CD14-positive monocyte (primary cell): Measurements from ENCODE around the gene DYNLT4. TPM values are rescaled to one million over a fixed set of nuclear protein-coding genes. Genes with fewer than 3 reads are reported as not detected.

Source experiments
- DNase-seq, 3 donors: peaks; one replicate each; pipeline ENCODE4 v3.0.0-alpha.2; 2011 to 2022
- H2AFZ ChIP-seq: 2 replicates; pipeline ENCODE4 v1.6.0; 2012; ENCODE audit warnings: mild to moderate bottlenecking, low read depth, low read length, inconsistent platforms; ENCODE audit not compliant: insufficient read depth, poor library complexity, severe bottlenecking
- H3K27ac ChIP-seq, 2 donors: 1 replicate in 1 of 2; 2 replicates in 1 of 2; pipeline ENCODE4 v1.5.1; 2012 to 2013; ENCODE audit warnings: low read length in 2 of 2, control low read depth in 1 of 2, inconsistent platforms in 1 of 2, low read depth in 1 of 2, mild to moderate bottlenecking in 1 of 2
- H3K27me3 ChIP-seq, 2 donors: one replicate each; pipeline versions ENCODE4 v1.6.0 to v1.6.1; 2011 to 2013; ENCODE audit warnings: low read length in 2 of 2; ENCODE audit not compliant: control insufficient read depth in 2 of 2, insufficient read depth in 2 of 2
- H3K36me3 ChIP-seq, 2 donors: replicated peaks in 1 of 2; 1 replicate in 1 of 2; 2 replicates in 1 of 2; pipeline versions ENCODE4 v1.5.1 to v1.6.1; 2012 to 2013; ENCODE audit warnings: low read length in 2 of 2, control low read depth in 1 of 2, inconsistent platforms in 1 of 2, mild to moderate bottlenecking in 1 of 2; ENCODE audit not compliant: insufficient read depth in 2 of 2, control insufficient read depth in 1 of 2
- H3K4me1 ChIP-seq, 2 donors: 1 replicate in 1 of 2; 2 replicates in 1 of 2; pipeline versions ENCODE4 v1.5.1 to v1.6.1; 2012 to 2013; ENCODE audit warnings: low read length in 2 of 2, control low read depth in 1 of 2, inconsistent platforms in 1 of 2, mild to moderate bottlenecking in 1 of 2, moderate library complexity in 1 of 2; ENCODE audit not compliant: insufficient read depth in 2 of 2, control insufficient read depth in 1 of 2
- H3K4me2 ChIP-seq: replicated peaks from 2 replicates; pipeline ENCODE3; 2012; ENCODE audit warnings: low read length, moderate library complexity, mild to moderate bottlenecking; ENCODE audit not compliant: poor library complexity, severe bottlenecking; ENCODE audit errors: extremely low read depth
- H3K4me3 ChIP-seq, 3 experiments: fragments of 200-600 bp in 1 of 3; sonication (generic) in 1 of 3; replicated peaks in 1 of 3; 1 replicate in 2 of 3; 2 replicates in 1 of 3; pipeline ENCODE4 v1.5.1; 2011 to 2013; ENCODE audit warnings: low read length in 3 of 3, mild to moderate bottlenecking in 3 of 3, control low read depth in 2 of 3, low read depth in 2 of 3, inconsistent platforms in 1 of 3, moderate library complexity in 1 of 3
- H3K79me2 ChIP-seq: 2 replicates; pipeline ENCODE4 v1.6.0; 2012; ENCODE audit warnings: mild to moderate bottlenecking, control low read depth, inconsistent platforms, low read length, moderate library complexity; ENCODE audit not compliant: insufficient read depth
- H3K9ac ChIP-seq: 2 replicates; pipeline ENCODE4 v1.6.0; 2017; ENCODE audit warnings: low read length, mild to moderate bottlenecking; ENCODE audit not compliant: insufficient read depth, poor library complexity, severe bottlenecking
- H3K9me3 ChIP-seq, 2 donors: replicated peaks in 1 of 2; 1 replicate in 1 of 2; 2 replicates in 1 of 2; pipeline versions ENCODE4 v1.5.1 to v1.6.1; 2012 to 2013; ENCODE audit warnings: low read length in 2 of 2, control low read depth in 1 of 2; ENCODE audit not compliant: control insufficient read depth in 1 of 2, insufficient read depth in 1 of 2
- H4K20me1 ChIP-seq: 2 replicates; pipeline ENCODE4 v1.6.0; 2012; ENCODE audit warnings: mild to moderate bottlenecking, low read length, control low read depth, moderate library complexity; ENCODE audit not compliant: insufficient read depth
- H3K27ac Mint-ChIP-seq, 7 donors: one replicate each; pipeline ENCODE4 v1.8.0; 2020; ENCODE audit warnings: mild to moderate bottlenecking in 7 of 7, mixed read lengths in 7 of 7, moderate library complexity in 6 of 7, inconsistent platforms in 2 of 7
- H3K27me3 Mint-ChIP-seq, 3 donors: one replicate each; pipeline ENCODE4 v1.8.0; 2021 to 2022; ENCODE audit warnings: low read depth in 3 of 3, mild to moderate bottlenecking in 3 of 3, mixed read lengths in 3 of 3, moderate library complexity in 3 of 3, inconsistent platforms in 1 of 3
- H3K36me3 Mint-ChIP-seq, 2 donors: one replicate each; pipeline ENCODE4 v1.8.0; 2020; ENCODE audit warnings: mixed read lengths in 2 of 2, inconsistent platforms in 1 of 2, mild to moderate bottlenecking in 1 of 2
- H3K4me1 Mint-ChIP-seq: one replicate; pipeline ENCODE4 v1.8.0; 2020; ENCODE audit warnings: mild to moderate bottlenecking, mixed read lengths
- H3K4me3 Mint-ChIP-seq, 2 donors: one replicate each; pipeline ENCODE4 v1.8.0; 2020; ENCODE audit warnings: mild to moderate bottlenecking in 2 of 2, mixed read lengths in 2 of 2, moderate library complexity in 1 of 2
- H3K9me3 Mint-ChIP-seq, 7 donors: one replicate each; pipeline ENCODE4 v1.8.0; 2020 to 2022; ENCODE audit warnings: mixed read lengths in 7 of 7, mild to moderate bottlenecking in 6 of 7, moderate library complexity in 6 of 7, inconsistent platforms in 2 of 7
- WGBS: methylation state at CpG from one replicate; pipeline ENCODE4 v1.1.5; 2013; ENCODE audit warnings: missing lambda C conversion rate; ENCODE audit not compliant: insufficient coverage; 5-methylcytosine and 5-hydroxymethylcytosine counted together
- intact Hi-C, 2 donors: fragments of 100-400 bp; cut with micrococcal nuclease; formaldehyde crosslinking; loops; one replicate each; pipeline versions ENCODE4 v1.15.0 to v1.15.1; 2023
- polyA plus RNA-seq, 3 donors: library from polyadenylated mRNA; depleted of rRNA in 1 of 3; unstranded in 2 of 3; stranded (reverse) in 1 of 3; fragments of 300-500 nt in 2 of 3; fragments of >200 nt in 1 of 3; fragmentation: Illumina TruSeq in 2 of 3; gene quantifications; 1 replicate in 2 of 3; 2 replicates in 1 of 3; pipeline ENCODE4 v1.2.3, GENCODE V29; 2012 to 2021
- TF ChIP-seq, protein P1 (sequence below): fragments of 200-600 bp; IDR thresholded peaks from one replicate; pipeline ENCODE4 v1.8.0; 2022; ENCODE audit warnings: antibody characterized with exemption, mild to moderate bottlenecking

Gene DYNLT4
- polyA plus RNA-seq, 3 donors: 0.91 to 2.8 (median 2.2) TPM

DNA sequence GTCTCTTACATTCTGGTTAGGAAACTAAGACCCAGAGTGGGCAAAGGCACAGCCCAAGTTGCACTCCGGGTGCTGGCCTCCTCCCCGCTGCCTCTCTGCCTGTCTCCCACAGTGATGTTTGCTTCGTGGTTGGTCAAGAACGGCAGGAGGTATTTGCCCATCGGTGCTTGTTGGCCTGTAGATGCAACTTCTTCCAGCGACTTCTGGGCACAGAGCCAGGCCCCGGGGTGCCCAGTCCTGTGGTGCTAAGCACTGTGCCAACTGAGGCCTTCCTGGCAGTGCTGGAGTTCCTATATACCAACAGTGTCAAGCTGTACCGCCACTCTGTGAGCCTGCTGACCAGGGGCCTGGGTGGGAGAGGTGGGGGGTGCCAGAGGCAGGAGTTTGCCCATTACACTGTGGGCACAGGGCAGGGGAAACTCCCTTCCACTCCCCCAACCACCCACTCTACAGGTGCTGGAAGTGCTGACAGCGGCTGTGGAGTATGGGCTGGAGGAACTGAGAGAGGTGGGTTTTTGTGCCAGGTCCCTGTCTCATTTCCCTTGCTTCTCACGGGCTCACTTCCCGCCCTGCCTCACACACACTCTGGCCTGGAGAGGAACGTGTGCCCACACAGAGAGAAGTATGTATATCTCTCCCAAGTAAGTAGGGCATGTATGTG is 3.1 kb upstream of the DYNLT4 start:
- Histone ChIP-seq H3K27ac (peak overlapping the region; percentile 99 to 100), H4K20me1 (no peaks in the 10 kb centered on the region), H3K79me2 (no peaks in the 10 kb centered on the region), H3K9me3 (no peaks in the 10 kb centered on the region), H3K4me2 (peak overlapping the region; percentile 25), H3K27me3 (no peaks in the 10 kb centered on the region), H3K4me3 (peak overlapping the region in 1 of 3 experiments; percentile 29), H3K4me1 (peaks cover 88 to 97% of the 10 kb centered on the region in 2 donors), H3K9ac (peak overlapping the region; percentile 83), H3K36me3 (peaks cover 6 to 14% of the 10 kb centered on the region in 2 donors), H2AFZ (no peak overlapping the region)
- intact Hi-C loops: no loop called here
- Mint-ChIP-seq H3K4me3 (peak overlapping the region in 1 of 2 donors; percentile 57), H3K4me1 (peaks cover 84% of the 10 kb centered on the region), H3K36me3 (peaks cover 26 to 28% of the 10 kb centered on the region in 2 donors), H3K27ac (peak overlapping the region; percentile 100), H3K9me3 (no peaks in the 10 kb centered on the region), H3K27me3 (peaks cover 0 to 3% (median 1%) of the 10 kb centered on the region in 3 donors)
- DNase-seq: peak; percentile 67 to 87 (median 70)
- TF ChIP-seq, protein P1, sequence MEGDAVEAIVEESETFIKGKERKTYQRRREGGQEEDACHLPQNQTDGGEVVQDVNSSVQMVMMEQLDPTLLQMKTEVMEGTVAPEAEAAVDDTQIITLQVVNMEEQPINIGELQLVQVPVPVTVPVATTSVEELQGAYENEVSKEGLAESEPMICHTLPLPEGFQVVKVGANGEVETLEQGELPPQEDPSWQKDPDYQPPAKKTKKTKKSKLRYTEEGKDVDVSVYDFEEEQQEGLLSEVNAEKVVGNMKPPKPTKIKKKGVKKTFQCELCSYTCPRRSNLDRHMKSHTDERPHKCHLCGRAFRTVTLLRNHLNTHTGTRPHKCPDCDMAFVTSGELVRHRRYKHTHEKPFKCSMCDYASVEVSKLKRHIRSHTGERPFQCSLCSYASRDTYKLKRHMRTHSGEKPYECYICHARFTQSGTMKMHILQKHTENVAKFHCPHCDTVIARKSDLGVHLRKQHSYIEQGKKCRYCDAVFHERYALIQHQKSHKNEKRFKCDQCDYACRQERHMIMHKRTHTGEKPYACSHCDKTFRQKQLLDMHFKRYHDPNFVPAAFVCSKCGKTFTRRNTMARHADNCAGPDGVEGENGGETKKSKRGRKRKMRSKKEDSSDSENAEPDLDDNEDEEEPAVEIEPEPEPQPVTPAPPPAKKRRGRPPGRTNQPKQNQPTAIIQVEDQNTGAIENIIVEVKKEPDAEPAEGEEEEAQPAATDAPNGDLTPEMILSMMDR: no peak
- 0% methylated on average over 4 of the region's 12 CpGs for WGBS

DNA sequence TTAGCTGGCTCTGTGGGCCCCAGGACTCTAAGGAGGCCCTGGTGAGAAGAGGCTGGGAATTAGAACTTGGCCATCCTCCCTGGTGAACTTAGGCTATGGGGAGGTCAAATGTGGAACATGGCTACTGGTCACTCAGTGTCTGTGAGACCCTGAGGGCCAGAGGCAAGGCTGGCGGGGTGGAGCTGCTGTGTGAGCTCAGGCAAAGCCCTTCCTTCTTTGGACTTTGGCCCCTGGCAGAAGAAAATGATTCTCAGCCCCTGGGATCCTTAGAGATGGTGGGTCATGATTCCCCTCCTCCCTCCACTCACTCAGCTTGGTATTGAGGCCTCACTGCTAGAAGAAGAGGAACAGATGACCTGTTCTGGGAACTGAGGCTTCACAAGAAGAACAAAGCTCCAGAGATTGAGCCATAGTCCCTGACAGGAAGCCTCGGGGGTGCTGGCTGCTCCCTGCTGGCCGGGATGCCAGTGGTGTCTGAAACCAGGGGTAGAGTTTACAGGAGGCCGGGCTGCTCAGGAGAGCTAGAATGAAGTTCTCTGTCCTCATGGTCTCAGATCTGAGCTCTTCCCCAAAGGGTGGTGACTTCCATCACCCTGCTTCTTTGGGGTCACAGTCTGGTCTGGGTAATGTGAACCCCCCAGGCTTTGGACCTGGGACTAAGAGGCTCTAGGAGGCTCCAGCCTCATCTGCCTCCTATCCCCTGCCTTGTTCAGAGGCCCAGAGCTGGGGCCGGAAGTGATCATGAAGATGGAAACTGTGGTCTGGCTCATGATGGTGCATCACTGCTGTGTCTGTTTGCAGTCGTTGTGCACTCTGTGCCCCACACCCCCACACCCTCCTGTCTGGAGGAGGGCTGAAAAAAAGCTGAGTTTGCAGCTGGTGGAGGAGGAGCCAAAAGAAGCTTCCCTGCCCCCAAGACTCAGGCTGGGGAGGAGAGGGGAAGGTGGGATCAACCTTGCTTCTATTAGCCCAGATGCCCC is 2.1 kb upstream of the DYNLT4 start:
- H4K20me1 ChIP-seq: no peaks in the 10 kb centered on the region
- H3K27me3 ChIP-seq: no peaks in the 10 kb centered on the region
- H3K4me2 ChIP-seq: peak overlapping the region; percentile 25
- H3K9ac ChIP-seq: peak overlapping the region; percentile 83
- Mint-ChIP-seq H3K27ac (peak overlapping the region; percentile 100), H3K27me3 (peaks cover 0 to 4% (median 3%) of the 10 kb centered on the region in 3 donors), H3K4me1 (peaks cover 77% of the 10 kb centered on the region), H3K9me3 (no peaks in the 10 kb centered on the region), H3K4me3 (peak overlapping the region; percentile 64 to 78), H3K36me3 (peaks cover 30 to 32% of the 10 kb centered on the region in 2 donors)
- H3K79me2 ChIP-seq: no peaks in the 10 kb centered on the region
- intact Hi-C loops: loop anchor here in 1 of 2 donors (1.0 kb wide), 1 partner anchor 8 kb away; no protein-coding TSS in a partner anchor
- no peaks in the 10 kb centered on the region for H3K9me3 ChIP-seq
- H3K36me3 ChIP-seq: peaks cover 13 to 24% of the 10 kb centered on the region in 2 donors
- no peak overlapping the region for H2AFZ ChIP-seq
- DNase-seq: peak; percentile 90 to 95 (median 93)
- peaks cover 78 to 87% of the 10 kb centered on the region in 2 donors for H3K4me1 ChIP-seq
- H3K27ac ChIP-seq: peak overlapping the region; percentile 99 to 100
- TF ChIP-seq, protein P1: peak; percentile 21
- H3K4me3 ChIP-seq: peak overlapping the region in 1 of 3 experiments; percentile 29
- 3% methylated on average over 3 of the region's 6 CpGs for WGBS
